GM12878 (cell line): Measurements from ENCODE around the gene LSAMP. TPM values are rescaled to one million over a fixed set of nuclear protein-coding genes. Genes with fewer than 3 reads are reported as not detected.

Experiments used
- ATAC-seq: fragments of 200-7000 bp; cut with Tn5 transposase; 3 replicates; pipeline ENCODE4 v1.9.1; 2020; ENCODE audit warnings: mild to moderate bottlenecking, moderate library complexity
- BruUV-seq: library from RNA; stranded (reverse); fragments of 400-500 nt; replicated peaks from 2 replicates; lab custom pipeline; 2021; lab: Mats Ljungman, UMichigan
- CTCF ChIA-PET: fragments of 300-600 bp; sonication (Branson Sonifier 250); formaldehyde crosslinking; extraction: SDS; loops from one replicate; lab custom pipeline; 2021; ENCODE audit warnings: inconsistent platforms; lab: Yijun Ruan, JAX
- POLR2A ChIA-PET: fragments of 350-600 bp; formaldehyde crosslinking; extraction: SDS; loops from one replicate; lab custom pipeline; 2021; ENCODE audit warnings: inconsistent platforms; lab: Charles Lee
- RAD21 ChIA-PET: fragments of 300-600 bp; sonication (Branson Sonifier 250); formaldehyde crosslinking; loops from one replicate; lab custom pipeline; 2023; ENCODE audit warnings: antibody characterized with exemption; ENCODE audit not compliant: unreplicated experiment; lab: Charles Lee
- SMC1A ChIA-PET: fragments of 300-600 bp; sonication (Branson Sonifier 250); formaldehyde crosslinking; loops from one replicate; lab custom pipeline; 2023; ENCODE audit not compliant: unreplicated experiment, uncharacterized antibody; lab: Charles Lee
- DNase-seq: peaks from one replicate; pipeline ENCODE4 v3.0.0-alpha.2; 2011; ENCODE audit warnings: low read depth, low spot score
- FAIRE-seq: peaks from 3 replicates; lab custom pipeline; 2011; peaks lifted over from hg19 to GRCh38; lab: Jason Lieb, UNC
- H2AFZ ChIP-seq: 2 replicates; pipeline ENCODE4 v1.6.0; 2011; ENCODE audit warnings: low read depth, low read length, control low read depth; ENCODE audit not compliant: control insufficient read depth
- H3K27ac ChIP-seq: 2 replicates; pipeline ENCODE4 v1.5.1; 2011; ENCODE audit warnings: control low read depth; ENCODE audit not compliant: control insufficient read depth, insufficient read depth
- H3K27me3 ChIP-seq, 2 experiments: replicated peaks in 1 of 2; 2 replicates each; pipeline versions ENCODE4 v1.6.0 to v1.6.1; 2011; ENCODE audit warnings: low read length in 1 of 2; ENCODE audit not compliant: control insufficient read depth in 2 of 2, insufficient read depth in 2 of 2
- H3K36me3 ChIP-seq, 2 experiments: 2 replicates each; pipeline ENCODE4 v1.5.1; 2011; ENCODE audit warnings: low read length in 1 of 2; ENCODE audit not compliant: control insufficient read depth in 2 of 2, insufficient read depth in 2 of 2
- H3K4me1 ChIP-seq: 2 replicates; pipeline ENCODE4 v1.6.1; 2011; ENCODE audit warnings: mild to moderate bottlenecking, low read length, moderate library complexity, mixed read lengths; ENCODE audit not compliant: control insufficient read depth, insufficient read depth
- H3K4me2 ChIP-seq: 2 replicates; pipeline ENCODE4 v1.6.0; 2011; ENCODE audit warnings: control low read depth; ENCODE audit not compliant: control insufficient read depth, insufficient read depth
- H3K4me3 ChIP-seq: fragments of 200-600 bp; sonication (generic); 2 replicates; pipeline ENCODE4 v1.5.1; 2016
- H3K79me2 ChIP-seq: 2 replicates; pipeline ENCODE4 v1.6.0; 2011; ENCODE audit warnings: low read length; ENCODE audit not compliant: control insufficient read depth, insufficient read depth
- H3K9ac ChIP-seq: 2 replicates; pipeline ENCODE4 v1.8.0; 2011; ENCODE audit warnings: low read length, control low read depth, mixed read lengths; ENCODE audit not compliant: control insufficient read depth, insufficient read depth
- H3K9me3 ChIP-seq: replicated peaks from 3 replicates; pipeline ENCODE4 v1.5.1; 2011; ENCODE audit warnings: mild to moderate bottlenecking, low read length; ENCODE audit not compliant: control insufficient read depth, insufficient read depth
- H4K20me1 ChIP-seq: 2 replicates; pipeline ENCODE4 v1.6.0; 2011; ENCODE audit not compliant: control insufficient read depth, insufficient read depth
- E2F8 ChIP-seq: fragments of 450-650 bp; IDR thresholded peaks from 2 replicates; pipeline ENCODE4 v1.6.1; 2018; ENCODE audit warnings: mild to moderate bottlenecking, low read depth, moderate library complexity; ENCODE audit not compliant: partially characterized antibody
- JUNB ChIP-seq: IDR thresholded peaks from 2 replicates; pipeline ENCODE4 v1.6.1; 2016; ENCODE audit warnings: antibody characterized with exemption, mild to moderate bottlenecking
- MTA3 ChIP-seq: IDR thresholded peaks from 2 replicates; pipeline ENCODE4 v1.6.1; 2012; ENCODE audit warnings: low read length, inconsistent platforms, borderline replicate concordance
- NFIC ChIP-seq: IDR thresholded peaks from 2 replicates; pipeline ENCODE4 v1.6.1; 2012; ENCODE audit warnings: low read depth, mild to moderate bottlenecking, inconsistent platforms, low read length, moderate library complexity
- NFYB ChIP-seq: IDR thresholded peaks from 2 replicates; pipeline ENCODE4 v1.6.1; 2011; ENCODE audit warnings: low read depth, mild to moderate bottlenecking, low read length, improper control_type of control experiment, moderate library complexity; ENCODE audit not compliant: insufficient read depth
- NKRF ChIP-seq: fragments of 450-650 bp; conservative IDR thresholded peaks from 2 replicates; pipeline ENCODE4 v1.6.1; 2017; ENCODE audit warnings: mild to moderate bottlenecking, moderate library complexity
- POLR2A ChIP-seq: IDR thresholded peaks from 2 replicates; pipeline ENCODE4 v1.6.1; 2011; ENCODE audit warnings: low read depth, mild to moderate bottlenecking, low read length
- REST ChIP-seq: IDR thresholded peaks from 2 replicates; pipeline ENCODE4 v1.6.1; 2012; ENCODE audit warnings: mild to moderate bottlenecking, low read depth, low read length
- SPI1 ChIP-seq: IDR thresholded peaks from 2 replicates; pipeline ENCODE4 v1.6.1; 2011; ENCODE audit warnings: low read depth, mild to moderate bottlenecking, low read length, moderate library complexity, borderline replicate concordance; ENCODE audit not compliant: insufficient read depth
- SUPT20H ChIP-seq: IDR thresholded peaks from 2 replicates; pipeline ENCODE4 v1.6.1; 2011; ENCODE audit warnings: low read depth, mild to moderate bottlenecking, low read length, moderate library complexity, borderline replicate concordance; ENCODE audit not compliant: control insufficient read depth
- ZBTB33 ChIP-seq: fragments of 450-650 bp; IDR thresholded peaks from 2 replicates; pipeline ENCODE4 v1.6.1; 2017; ENCODE audit warnings: mild to moderate bottlenecking
- ZNF24 ChIP-seq: fragments of 450-650 bp; IDR thresholded peaks from 2 replicates; pipeline ENCODE4 v1.6.1; 2017; ENCODE audit warnings: antibody characterized with exemption, mild to moderate bottlenecking
- ZNF622 ChIP-seq: fragments of 450-650 bp; IDR thresholded peaks from 2 replicates; pipeline ENCODE4 v1.6.1; 2017; ENCODE audit warnings: mild to moderate bottlenecking, inconsistent platforms
- ZSCAN29 ChIP-seq: fragments of 450-650 bp; IDR thresholded peaks from 2 replicates; pipeline ENCODE4 v1.6.1; 2017; ENCODE audit warnings: mild to moderate bottlenecking, moderate library complexity
- WGBS: methylation state at CpG from one replicate; pipeline ENCODE4 v1.1.6; 2016; ENCODE audit warnings: low lambda C conversion rate; ENCODE audit not compliant: insufficient replicate concordance, insufficient coverage; ENCODE audit errors: missing lambda C conversion rate; 5-methylcytosine and 5-hydroxymethylcytosine counted together
- in situ Hi-C: fragments of 300-500 bp; cut with MboI; formaldehyde crosslinking; loops from 9 replicates; pipeline ENCODE4 v1.14.3; 2018; ENCODE audit warnings: mixed read lengths
- intact Hi-C: fragments of 100-400 bp; cut with micrococcal nuclease; formaldehyde crosslinking; loops from one replicate; pipeline ENCODE4 v1.14.2; 2022; ENCODE audit not compliant: unreplicated experiment
- polyA plus RNA-seq, 11 experiments: library from polyadenylated mRNA; depleted of rRNA in 4 of 11; unstranded in 6 of 11; stranded (reverse) in 5 of 11; fragments of >200 nt; fragmentation: Nextera tagmentation in 4 of 11; fragmentation: Illumina TruSeq in 1 of 11; extraction: Ambion mirVana in 4 of 11; extraction: Trizol in 1 of 11; gene quantifications; 1 replicate in 1 of 11; 2 replicates in 10 of 11; pipeline versions ENCODE4 v1.2.1 to v1.2.3, GENCODE V29; 2011 to 2016; ENCODE audit warnings: inconsistent platforms in 2 of 11, missing spikeins in 2 of 11, low read depth in 1 of 11
- total RNA-seq, 4 experiments: library from RNA; depleted of rRNA in 3 of 4; stranded (reverse); fragments of >200 nt in 3 of 4; fragmentation: Illumina TruSeq in 1 of 4; extraction: Trizol in 1 of 4; gene quantifications; 2 replicates each; pipeline versions ENCODE4 v1.2.1 to v1.2.3, GENCODE V29; 2013 to 2021

The LSAMP gene
- total and polyA plus RNA-seq, 10 of the 15 experiments (the other 5 are each of a cell fraction or from before 2014, with no cell fraction given): 2.0 to 12.7 (median 6.5) TPM

- TF ChIP-seq NFYB (no peak), MTA3 (no peak), NFIC (no peak), ZNF24 (no peak), SUPT20H (no peak)
Measured at GRCh38 chr3:116019254-116019763, 426.0 kb downstream of the LSAMP start (continued).

- Histone ChIP-seq H3K4me2 (no peak overlapping the region), H3K27me3 (no peaks in the 10 kb centered on the region), H3K79me2 (no peaks in the 10 kb centered on the region), H3K27ac (no peak overlapping the region), H3K4me3 (no peak overlapping the region), H3K36me3 (no peaks in the 10 kb centered on the region), H3K9me3 (no peaks in the 10 kb centered on the region), H2AFZ (no peak overlapping the region), H3K9ac (no peak overlapping the region), H3K4me1 (no peaks in the 10 kb centered on the region), H4K20me1 (no peaks in the 10 kb centered on the region)
- BruUV-seq: no TSS peak
- FAIRE-seq (no peak), ATAC-seq (no peak), DNase-seq (no peak)
- CTCF ChIA-PET: interaction anchor here (0.5 kb wide), 1 partner anchor 10 kb away, joined by 3 read pairs; no protein-coding TSS in a partner anchor
- intact Hi-C loops: no loop called here
- POLR2A ChIA-PET: no interaction called here
- WGBS: 75% methylated on average over 1 of the region's 1 CpG
- in situ Hi-C loops: no loop called here
- RAD21 ChIA-PET: no interaction called here
- SMC1A ChIA-PET: no interaction called here
- TF ChIP-seq NKRF: no peak
- no peak for TF ChIP-seq REST
- no peak for TF ChIP-seq SPI1
- TF ChIP-seq E2F8: no peak
- no peak for TF ChIP-seq ZNF622
- TF ChIP-seq POLR2A: no peak
- no peak for TF ChIP-seq ZSCAN29
- no peak for TF ChIP-seq JUNB
- no peak for TF ChIP-seq ZBTB33
Measured at GRCh38 chr3:116018646-116019045, 426.6 kb downstream of the LSAMP start.
